Rectal smooth muscle tissue (tissue), 1 donor: ENCODE results near the gene ANKS1A.
A peak's percentile ranks its signal among the peaks of the same experiment; 100 is the strongest.

Experiments used
- H3K27ac ChIP-seq: one replicate; pipeline ENCODE4 v1.7.0; 2013; ENCODE audit warnings: low read depth, low read length, inconsistent platforms
- H3K27me3 ChIP-seq: one replicate; pipeline ENCODE4 v1.7.0; 2013; ENCODE audit warnings: low read length; ENCODE audit not compliant: control insufficient read depth, insufficient read depth
- H3K36me3 ChIP-seq: one replicate; pipeline ENCODE4 v1.7.0; 2013; ENCODE audit warnings: low read length; ENCODE audit not compliant: control insufficient read depth, insufficient read depth
- H3K4me1 ChIP-seq: one replicate; pipeline ENCODE4 v1.7.0; 2013; ENCODE audit warnings: low read length; ENCODE audit not compliant: control insufficient read depth, insufficient read depth
- H3K4me3 ChIP-seq: one replicate; pipeline ENCODE4 v1.7.0; 2013; ENCODE audit warnings: low read length
- H3K9ac ChIP-seq: one replicate; pipeline ENCODE4 v1.7.0; 2013; ENCODE audit warnings: low read length

The ANKS1A gene

GRCh38 chr6:35082733-35083403 is 193.8 kb downstream of the ANKS1A start:
- Histone ChIP-seq H3K4me3 (no peak overlapping the region), H3K27ac (no peak overlapping the region), H3K4me1 (no peaks in the 10 kb centered on the region), H3K9ac (no peak overlapping the region), H3K27me3 (no peaks in the 10 kb centered on the region), H3K36me3 (peaks cover 71% of the 10 kb centered on the region)

GRCh38 chr6:35083507-35083906 is 194.5 kb downstream of the ANKS1A start:
- Histone ChIP-seq H3K9ac (no peak overlapping the region), H3K36me3 (peaks cover 71% of the 10 kb centered on the region), H3K27me3 (no peaks in the 10 kb centered on the region), H3K27ac (peak overlapping the region; percentile 59), H3K4me3 (no peak overlapping the region), H3K4me1 (no peaks in the 10 kb centered on the region)

- peaks cover 3% of the 10 kb centered on the region for H3K4me1 ChIP-seq
- no peak overlapping the region for H3K4me3 ChIP-seq
- no peak overlapping the region for H3K9ac ChIP-seq
- H3K36me3 ChIP-seq: peaks cover 70% of the 10 kb centered on the region
- H3K27ac ChIP-seq: peak overlapping the region; percentile 59
- H3K27me3 ChIP-seq: no peaks in the 10 kb centered on the region
These were observed 195.0 kb downstream of the ANKS1A start for GRCh38 chr6:35084041-35084491.

- Histone ChIP-seq H3K4me3 (no peak overlapping the region), H3K4me1 (peaks cover 9% of the 10 kb centered on the region), H3K27ac (no peak overlapping the region), H3K36me3 (peaks cover 64% of the 10 kb centered on the region), H3K27me3 (no peaks in the 10 kb centered on the region), H3K9ac (no peak overlapping the region)
These were observed 195.6 kb downstream of the ANKS1A start for GRCh38 chr6:35084511-35085203.

GRCh38 chr6:35085359-35086281 is 196.6 kb downstream of the ANKS1A start:
- Histone ChIP-seq H3K9ac (no peak overlapping the region), H3K4me3 (no peak overlapping the region), H3K27me3 (no peaks in the 10 kb centered on the region), H3K36me3 (peaks cover 63% of the 10 kb centered on the region), H3K4me1 (peaks cover 14% of the 10 kb centered on the region), H3K27ac (no peak overlapping the region)

- Histone ChIP-seq H3K27me3 (no peaks in the 10 kb centered on the region), H3K27ac (no peak overlapping the region), H3K4me3 (no peak overlapping the region), H3K9ac (no peak overlapping the region), H3K36me3 (peaks cover 59% of the 10 kb centered on the region), H3K4me1 (peaks cover 18% of the 10 kb centered on the region)
These were observed 197.2 kb downstream of the ANKS1A start for GRCh38 chr6:35086282-35086632.

GRCh38 chr6:35086636-35087360 is 197.7 kb downstream of the ANKS1A start:
- H3K4me1 ChIP-seq: peaks cover 22% of the 10 kb centered on the region
- H3K27ac ChIP-seq: peak overlapping the region; percentile 28
- H3K27me3 ChIP-seq: no peaks in the 10 kb centered on the region
- H3K9ac ChIP-seq: no peak overlapping the region
- H3K36me3 ChIP-seq: peaks cover 55% of the 10 kb centered on the region
- no peak overlapping the region for H3K4me3 ChIP-seq

GRCh38 chr6:35087361-35088280 is 198.6 kb downstream of the ANKS1A start:
- H3K9ac ChIP-seq: no peak overlapping the region
- H3K36me3 ChIP-seq: peaks cover 49% of the 10 kb centered on the region
- peaks cover 31% of the 10 kb centered on the region for H3K4me1 ChIP-seq
- H3K4me3 ChIP-seq: no peak overlapping the region
- no peaks in the 10 kb centered on the region for H3K27me3 ChIP-seq
- peak overlapping the region; percentile 28 for H3K27ac ChIP-seq

- peaks cover 40% of the 10 kb centered on the region for H3K36me3 ChIP-seq
- peaks cover 34% of the 10 kb centered on the region for H3K4me1 ChIP-seq
These were observed 199.5 kb downstream of the ANKS1A start for GRCh38 chr6:35088281-35089215.

GRCh38 chr6:35089216-35089934 is 200.3 kb downstream of the ANKS1A start:
- no peaks in the 10 kb centered on the region for H3K27me3 ChIP-seq
- H3K27ac ChIP-seq: peak overlapping the region; percentile 54
- no peak overlapping the region for H3K4me3 ChIP-seq
- peaks cover 35% of the 10 kb centered on the region for H3K36me3 ChIP-seq
- peaks cover 34% of the 10 kb centered on the region for H3K4me1 ChIP-seq
- no peak overlapping the region for H3K9ac ChIP-seq

More at GRCh38 chr6:35088281-35089215, 199.5 kb downstream of the ANKS1A start:
- Histone ChIP-seq H3K27ac (peak overlapping the region; percentile 54), H3K27me3 (no peaks in the 10 kb centered on the region), H3K9ac (no peak overlapping the region), H3K4me3 (no peak overlapping the region)
